SK-N-MC (cell line): ENCODE data around the gene FYTTD1.

Source experiments
- EZH2 ChIP-seq: fragments of 200-600 bp; sonication (generic); IDR thresholded peaks from one replicate; pipeline ENCODE4 v1.6.1; 2017; ENCODE audit warnings: antibody characterized with exemption
- POLR2AphosphoS5 ChIP-seq: IDR thresholded peaks from 2 replicates; pipeline ENCODE4 v1.6.1; 2012; ENCODE audit warnings: mild to moderate bottlenecking, low read depth, low read length, borderline replicate concordance

GRCh38 chr3:197784019-197784585 lies 34.4 kb downstream of the FYTTD1 start:
- TF ChIP-seq POLR2AphosphoS5 = no peak
- TF ChIP-seq EZH2 = no peak
